Panc1 (cell line): ENCODE results near the gene RFX2. TPM values are rescaled to one million over a fixed set of nuclear protein-coding genes. Genes with fewer than 3 reads are reported as not detected.

ENCODE experiments used
- ATAC-seq: fragments of 200-7000 bp; cut with Tn5 transposase; 2 replicates; pipeline ENCODE4 v1.9.1; 2020; ENCODE audit warnings: mild to moderate bottlenecking, moderate library complexity
- BruUV-seq: library from RNA; stranded (reverse); fragments of 400-500 nt; replicated peaks from 2 replicates; lab custom pipeline; 2021; lab: Mats Ljungman, UMichigan
- CTCF ChIA-PET: fragments of 300-600 bp; sonication (Branson Sonifier 250); formaldehyde crosslinking; loops from one replicate; lab custom pipeline; 2022; ENCODE audit warnings: antibody characterized with exemption; lab: Charles Lee
- POLR2A ChIA-PET: fragments of 300-600 bp; sonication (Branson Sonifier 250); formaldehyde crosslinking; loops from one replicate; lab custom pipeline; 2022; ENCODE audit warnings: antibody characterized with exemption; lab: Charles Lee
- DNase-seq: peaks from one replicate; pipeline ENCODE4 v3.0.0-alpha.2; 2010; ENCODE audit warnings: low read depth, low spot score
- H3K27ac ChIP-seq: 2 replicates; pipeline ENCODE4 v1.5.1; 2011; ENCODE audit warnings: mild to moderate bottlenecking, low read length, inconsistent platforms
- H3K27me3 ChIP-seq: fragments of 200-500 bp; sonication (Bioruptor generic); 2 replicates; pipeline ENCODE4 v1.6.0; 2014; ENCODE audit warnings: low read length, inconsistent platforms; ENCODE audit not compliant: control insufficient read depth, insufficient read depth
- H3K36me3 ChIP-seq: fragments of 200-500 bp; sonication (Bioruptor generic); 2 replicates; pipeline ENCODE4 v1.5.1; 2014; ENCODE audit warnings: inconsistent platforms, mild to moderate bottlenecking, low read length, moderate library complexity; ENCODE audit not compliant: control insufficient read depth, insufficient read depth
- H3K4me1 ChIP-seq: 2 replicates; pipeline ENCODE4 v1.5.1; 2011; ENCODE audit warnings: inconsistent platforms, mild to moderate bottlenecking, low read length, moderate library complexity; ENCODE audit not compliant: control insufficient read depth, insufficient read depth
- H3K4me3 ChIP-seq, 2 experiments: 2 replicates each; pipeline ENCODE4 v1.5.1; 2011 to 2012; ENCODE audit warnings: low read depth in 2 of 2, low read length in 2 of 2, mild to moderate bottlenecking in 2 of 2, inconsistent platforms in 1 of 2, moderate library complexity in 1 of 2
- H3K9me3 ChIP-seq: fragments of 200-500 bp; sonication (Bioruptor generic); 2 replicates; pipeline ENCODE4 v1.5.1; 2014; ENCODE audit warnings: low read depth, mild to moderate bottlenecking, inconsistent platforms, low read length, moderate library complexity; ENCODE audit not compliant: control insufficient read depth, insufficient read depth
- CTCF ChIP-seq: fragments of 450-650 bp; IDR thresholded peaks from 2 replicates; pipeline ENCODE4 v1.5.1; 2017; ENCODE audit warnings: mild to moderate bottlenecking
- POLR2AphosphoS5 ChIP-seq: IDR thresholded peaks from 2 replicates; pipeline ENCODE4 v1.6.1; 2012; ENCODE audit warnings: mild to moderate bottlenecking, low read depth, low read length, moderate library complexity
- REST ChIP-seq, 2 experiments: IDR thresholded peaks; 2 replicates each; pipeline ENCODE4 v1.6.1; 2011 to 2012; ENCODE audit warnings: low read depth in 2 of 2, control low read depth in 1 of 2, low read length in 1 of 2, mild to moderate bottlenecking in 1 of 2, moderate library complexity in 1 of 2; ENCODE audit not compliant: insufficient read depth in 1 of 2
- SIN3A ChIP-seq: IDR thresholded peaks from 2 replicates; pipeline ENCODE4 v1.6.1; 2012; ENCODE audit warnings: low read depth, mild to moderate bottlenecking, low read length, moderate library complexity, borderline replicate concordance; ENCODE audit not compliant: insufficient read depth
- TCF7L2 ChIP-seq: IDR thresholded peaks from 2 replicates; pipeline ENCODE4 v1.6.1; 2011; ENCODE audit warnings: mild to moderate bottlenecking, low read depth, low read length, inconsistent platforms
- in situ Hi-C: cut with HindIII; loops from 2 replicates; pipeline ENCODE4 v1.10.0; 2016; ENCODE audit warnings: low sequenced_read_pairs, low pct_unique_long_range_greater_than_20kb
- intact Hi-C: fragments of 100-400 bp; cut with micrococcal nuclease; formaldehyde crosslinking; loops from one replicate; pipeline ENCODE4 v1.10.0; 2022; ENCODE audit not compliant: unreplicated experiment
- total RNA-seq: library from RNA; stranded (reverse); gene quantifications from one replicate; pipeline ENCODE4 v1.2.1, GENCODE V29; 2021; ENCODE audit not compliant: unreplicated experiment

RFX2 gene
- total RNA-seq, 1 experiment from 2014 or later, result 8.0 TPM

- POLR2A ChIA-PET, result no interaction called here
Observed at GRCh38 chr19:6047741-6048251, 62.5 kb downstream of the RFX2 start.

GRCh38 chr19:6047256-6047655 lies 63.0 kb downstream of the RFX2 start:
- Histone ChIP-seq H3K9me3 (no peaks in the 10 kb centered on the region), H3K27ac (no peak overlapping the region), H3K36me3 (no peaks in the 10 kb centered on the region), H3K4me1 (0 out of 2 replicates have a peak, but pooled peaks cover 3% of the 10 kb centered on the region), H3K4me3 (no peak overlapping the region), H3K27me3 (no peaks in the 10 kb centered on the region)
- ATAC-seq (no peak), DNase-seq (no peak)
- intact Hi-C loops (no loop called here), in situ Hi-C loops (no loop called here)
- CTCF ChIA-PET, result interaction anchor here (1.4 to 2.3 kb wide), 3 partner anchors 45 to 79 kb away, joined by 4 to 18 read pairs (median 5); no protein-coding TSS in a partner anchor
- no TSS peak for BruUV-seq
- TF ChIP-seq REST (IDR thresholded peaks at IDR 0.05; ENCODE audit: insufficient read depth in 1 of 2, low read depth in 2 of 2, low read length in 1 of 2) (no peak), CTCF (no peak), TCF7L2 (no peak), POLR2AphosphoS5 (no peak), SIN3A (no peak)
- POLR2A ChIA-PET, result interaction anchor here (0.5 kb wide), 1 partner anchor 14 kb away, joined by 16 read pairs; no protein-coding TSS in a partner anchor

More at GRCh38 chr19:6047741-6048251, 62.5 kb downstream of the RFX2 start:
- H3K27me3 ChIP-seq, result no peaks in the 10 kb centered on the region
- CTCF ChIA-PET, result interaction anchor here (0.6 to 2.3 kb wide), 6 partner anchors 45 to 798 kb away, joined by 3 to 18 read pairs (median 5); no protein-coding TSS in a partner anchor
- no peaks in the 10 kb centered on the region for H3K36me3 ChIP-seq
- 0 out of 2 replicates have a peak, but pooled peaks cover 3% of the 10 kb centered on the region for H3K4me1 ChIP-seq
- no peak overlapping the region for H3K27ac ChIP-seq
- no peaks in the 10 kb centered on the region for H3K9me3 ChIP-seq
- TF ChIP-seq SIN3A (no peak), CTCF (peak; percentile 71)
- ATAC-seq (peak; percentile 81), DNase-seq (peak; percentile 17)
- no TSS peak for BruUV-seq
- in situ Hi-C loops, result no loop called here
- intact Hi-C loops, result no loop called here
- H3K4me3 ChIP-seq, result no peak overlapping the region
